HepG2 (cell line): ENCODE measurements around the gene TMUB1. TPM values are rescaled to one million over a fixed set of nuclear protein-coding genes. Genes with fewer than 3 reads are reported as not detected.
A peak's percentile ranks its signal among the peaks of the same experiment; 100 is the strongest.

ENCODE experiments used
- BCLAF1 ChIP-seq: fragments of 450-650 bp; IDR thresholded peaks from 2 replicates; pipeline ENCODE4 v1.6.1; 2017; ENCODE audit warnings: mild to moderate bottlenecking
- CERS6 ChIP-seq: sonication (generic); formaldehyde crosslinking; IDR thresholded peaks from 2 replicates; pipeline ENCODE4 v1.5.0; 2020; ENCODE audit warnings: missing genetic modification reagents
- KIAA2018 ChIP-seq: sonication (generic); formaldehyde crosslinking; IDR thresholded peaks from 2 replicates; pipeline ENCODE4 v1.5.0; 2020; ENCODE audit warnings: mild to moderate bottlenecking, missing genetic modification reagents, borderline replicate concordance
- NR2C2 ChIP-seq: sonication (generic); formaldehyde crosslinking; IDR thresholded peaks from 2 replicates; pipeline ENCODE4 v1.4.0; 2020; ENCODE audit warnings: missing genetic modification reagents, mild to moderate bottlenecking, moderate library complexity, borderline replicate concordance
- ZBTB3 ChIP-seq: sonication (generic); formaldehyde crosslinking; IDR thresholded peaks from 2 replicates; pipeline ENCODE4 v1.4.0; 2020; ENCODE audit warnings: low read depth, mild to moderate bottlenecking, moderate library complexity, missing genetic modification reagents, borderline replicate concordance
- ZBTB7A ChIP-seq: sonication (generic); formaldehyde crosslinking; IDR thresholded peaks from 2 replicates; pipeline ENCODE4 v1.8.0; 2022; ENCODE audit warnings: mild to moderate bottlenecking, missing genetic modification reagents
- ZNF564 ChIP-seq: sonication (generic); formaldehyde crosslinking; IDR thresholded peaks from 2 replicates; pipeline ENCODE4 v1.8.1; 2023; ENCODE audit warnings: mild to moderate bottlenecking, missing genetic modification reagents
- polyA plus RNA-seq, 8 experiments: library from polyadenylated mRNA; depleted of rRNA in 3 of 8; stranded (reverse) in 7 of 8; unstranded in 1 of 8; fragments of >200 nt; fragmentation: Illumina TruSeq in 4 of 8; extraction: Trizol in 4 of 8; gene quantifications; 2 replicates each; pipeline versions ENCODE4 v1.2.1 to v1.2.3, GENCODE V29; 2011 to 2016; ENCODE audit warnings: low read depth in 4 of 8, missing spikeins in 1 of 8, mixed read lengths in 1 of 8; ENCODE audit not compliant: insufficient read depth in 1 of 8
- total RNA-seq, 5 experiments: library from RNA; depleted of rRNA; stranded (reverse); fragments of >200 nt; fragmentation: Illumina TruSeq; extraction: Trizol; gene quantifications; 2 replicates each; pipeline ENCODE4 v1.2.3, GENCODE V29; 2016; ENCODE audit warnings: low read depth in 1 of 5

Gene TMUB1
- total and polyA plus RNA-seq, 2 of the 13 experiments (the other 11 are each of a cell fraction or from before 2014, with no cell fraction given) = 44.8 to 51.6 TPM

- no peak for TF ChIP-seq CERS6 (CRISPR knock-in tag)
- TF ChIP-seq ZBTB7A = 0 out of 2 replicates have a peak, but pooled peaks have one; percentile 33
- no peak for TF ChIP-seq BCLAF1
- 0 out of 2 replicates have a peak, but pooled peaks have one; percentile 47 for TF ChIP-seq ZNF564 (CRISPR knock-in tag)
- no peak for TF ChIP-seq ZBTB3 (CRISPR knock-in tag)
- TF ChIP-seq NR2C2 (CRISPR knock-in tag) = peak; percentile 90
- no peak for TF ChIP-seq KIAA2018 (CRISPR knock-in tag)
Observed at GRCh38 chr7:151057989-151058780, 25.1 kb downstream of the TMUB1 start (continued).
